GM23338 (cell line): ENCODE measurements around the gene OBSCN. TPM values are rescaled to one million over a fixed set of nuclear protein-coding genes. Genes with fewer than 3 reads are reported as not detected.

Source experiments
- ATAC-seq: fragments of 200-7000 bp; cut with Tn5 transposase; 3 replicates; pipeline ENCODE4 v1.9.1; 2020
- DNase-seq: peaks from one replicate; pipeline ENCODE4 v3.0.0-alpha.2; 2015; ENCODE audit warnings: low spot score
- H2AFZ ChIP-seq: fragments of 200-600 bp; sonication (generic); 2 replicates; pipeline ENCODE4 v1.8.0; 2016; ENCODE audit warnings: antibody characterized with exemption, mild to moderate bottlenecking, moderate library complexity
- H3F3A ChIP-seq: fragments of 200-600 bp; sonication (generic); replicated peaks from 2 replicates; pipeline ENCODE4 v1.8.0; 2017; ENCODE audit warnings: antibody characterized with exemption, mixed run types, low read depth
- H3K27ac ChIP-seq: fragments of 200-600 bp; sonication (generic); 2 replicates; pipeline ENCODE4 v1.6.1; 2016; ENCODE audit warnings: low read depth
- H3K27me3 ChIP-seq: fragments of 200-600 bp; sonication (generic); 2 replicates; pipeline ENCODE4 v1.8.0; 2016; ENCODE audit warnings: mild to moderate bottlenecking, mixed run types, moderate library complexity; ENCODE audit not compliant: insufficient read depth
- H3K36me3 ChIP-seq: fragments of 200-600 bp; sonication (generic); 2 replicates; pipeline ENCODE4 v1.8.0; 2016; ENCODE audit warnings: mild to moderate bottlenecking; ENCODE audit not compliant: insufficient read depth
- H3K4me1 ChIP-seq: fragments of 200-600 bp; sonication (generic); 2 replicates; pipeline ENCODE4 v1.8.0; 2016; ENCODE audit warnings: mild to moderate bottlenecking, moderate library complexity; ENCODE audit not compliant: insufficient read depth
- H3K4me2 ChIP-seq: fragments of 200-600 bp; sonication (generic); 2 replicates; pipeline ENCODE4 v1.7.1; 2017; ENCODE audit warnings: mixed run types
- H3K4me3 ChIP-seq: fragments of 200-600 bp; sonication (generic); 2 replicates; pipeline ENCODE4 v1.6.1; 2016; ENCODE audit warnings: mixed run types
- H3K79me2 ChIP-seq: fragments of 200-600 bp; sonication (generic); replicated peaks from 2 replicates; pipeline ENCODE4 v1.8.0; 2017; ENCODE audit warnings: mild to moderate bottlenecking; ENCODE audit not compliant: insufficient read depth
- H3K9me2 ChIP-seq: fragments of 200-600 bp; sonication (generic); 2 replicates; pipeline ENCODE4 v1.8.0; 2017; ENCODE audit not compliant: insufficient read depth
- H4K20me1 ChIP-seq: fragments of 200-600 bp; sonication (generic); replicated peaks from 2 replicates; pipeline ENCODE4 v1.8.0; 2017; ENCODE audit warnings: mild to moderate bottlenecking; ENCODE audit not compliant: insufficient read depth
- H3K27ac Mint-ChIP-seq: 2 replicates; pipeline ENCODE4 v1.8.0; 2020; ENCODE audit warnings: inconsistent platforms, mild to moderate bottlenecking, moderate library complexity, mixed read lengths
- H3K27me3 Mint-ChIP-seq: 3 replicates; pipeline ENCODE4 v1.8.0; 2022; ENCODE audit warnings: low read depth, mild to moderate bottlenecking, moderate library complexity, mixed read lengths, inconsistent platforms; ENCODE audit not compliant: insufficient read depth, poor library complexity
- H3K36me3 Mint-ChIP-seq: 3 replicates; pipeline ENCODE4 v1.8.0; 2021; ENCODE audit warnings: low read depth, mild to moderate bottlenecking, inconsistent platforms, moderate library complexity, mixed read lengths
- H3K4me1 Mint-ChIP-seq: 3 replicates; pipeline ENCODE4 v1.8.0; 2020; ENCODE audit warnings: mild to moderate bottlenecking, inconsistent platforms, mixed read lengths
- H3K4me3 Mint-ChIP-seq: 3 replicates; pipeline ENCODE4 v1.8.0; 2021; ENCODE audit warnings: moderate library complexity, mild to moderate bottlenecking, inconsistent platforms, mixed read lengths
- H3K9me3 Mint-ChIP-seq: 3 replicates; pipeline ENCODE4 v1.8.0; 2020; ENCODE audit warnings: moderate library complexity, mild to moderate bottlenecking, inconsistent platforms, mixed read lengths
- CREB1 ChIP-seq: fragments of 250-450 bp; sonication (Bioruptor Pico); IDR thresholded peaks from 2 replicates; pipeline ENCODE4 v1.5.0; 2020; ENCODE audit warnings: low read depth, mild to moderate bottlenecking, moderate library complexity
- CTCF ChIP-seq, 2 experiments: fragments of 200-600 bp in 1 of 2; sonication (generic) in 1 of 2; conservative IDR thresholded peaks; 2 replicates each; pipeline versions ENCODE4 v1.5.1 to v1.6.1; 2016 to 2017; ENCODE audit warnings: antibody characterized with exemption in 2 of 2, low read depth in 2 of 2, mild to moderate bottlenecking in 2 of 2, moderate library complexity in 1 of 2
- EZH2 ChIP-seq: fragments of 200-600 bp; sonication (generic); IDR thresholded peaks from one replicate; pipeline ENCODE4 v1.8.0; 2017; ENCODE audit warnings: antibody characterized with exemption, mild to moderate bottlenecking, low read depth; ENCODE audit not compliant: unreplicated experiment
- POLR2AphosphoS5 ChIP-seq: IDR thresholded peaks from 2 replicates; pipeline ENCODE4 v1.6.1; 2016; ENCODE audit warnings: antibody characterized with exemption, low read depth
- ZNF114 ChIP-seq: fragments of 250-450 bp; sonication (Bioruptor Pico); IDR thresholded peaks from 2 replicates; pipeline ENCODE4 v1.5.0; 2020; ENCODE audit warnings: mild to moderate bottlenecking, moderate library complexity
- ZNF462 ChIP-seq: fragments of 250-450 bp; sonication (Bioruptor Pico); IDR thresholded peaks from 2 replicates; pipeline ENCODE4 v1.5.0; 2020; ENCODE audit warnings: mild to moderate bottlenecking, moderate library complexity
- polyA plus RNA-seq: library from polyadenylated mRNA; unstranded; fragments of >200 nt; fragmentation: Nextera tagmentation; extraction: Ambion mirVana; gene quantifications from 2 replicates; pipeline ENCODE4 v1.2.1, GENCODE V29; 2016
- total RNA-seq: library from RNA; depleted of rRNA; stranded (reverse); fragments of >200 nt; shearing (Covaris generic); gene quantifications from 2 replicates; pipeline ENCODE4 v1.2.3, GENCODE V29; 2014
- TF ChIP-seq, protein P1 (sequence below): IDR thresholded peaks from one replicate; pipeline ENCODE4 v1.6.1; 2018; ENCODE audit warnings: antibody characterized with exemption; ENCODE audit not compliant: unreplicated experiment

Gene OBSCN
- total and polyA plus RNA-seq, 2 experiments from 2014 or later: 8.4 to 38.5 TPM

GRCh38 chr1:228158151-228159007 is 49.5 kb upstream of the OBSCN start:
- no peaks in the 10 kb centered on the region for H3F3A ChIP-seq
- H3K36me3 ChIP-seq: no peaks in the 10 kb centered on the region
- ATAC-seq: peak; percentile 25
- H3K4me3 Mint-ChIP-seq: no peak overlapping the region
- no peaks in the 10 kb centered on the region for H4K20me1 ChIP-seq
- no peak overlapping the region for H3K27ac ChIP-seq
- no peak overlapping the region for H3K4me2 ChIP-seq
- peaks cover 2% of the 10 kb centered on the region; the same call in 1 of the 3 replicates for H3K4me1 Mint-ChIP-seq
- peak; percentile 43 for DNase-seq
- H3K36me3 Mint-ChIP-seq: no peaks in the 10 kb centered on the region
- H3K9me2 ChIP-seq: no peaks in the 10 kb centered on the region
- H3K27me3 ChIP-seq: peaks cover 28% of the 10 kb centered on the region
- H3K79me2 ChIP-seq: no peaks in the 10 kb centered on the region
- no peak for TF ChIP-seq EZH2
- H2AFZ ChIP-seq: no peak overlapping the region
- no peak overlapping the region for H3K27ac Mint-ChIP-seq
- peaks cover 27% of the 10 kb centered on the region for H3K27me3 Mint-ChIP-seq
- no peaks in the 10 kb centered on the region for H3K9me3 Mint-ChIP-seq
- peaks cover 8% of the 10 kb centered on the region; the same call in 1 of the 2 replicates for H3K4me1 ChIP-seq
- no peak overlapping the region for H3K4me3 ChIP-seq

GRCh38 chr1:228159008-228159665 is 48.7 kb upstream of the OBSCN start:
- Histone ChIP-seq H3K4me3 (no peak overlapping the region), H3K4me1 (peaks cover 8% of the 10 kb centered on the region; the same call in 1 of the 2 replicates), H3K27ac (no peak overlapping the region), H3K36me3 (no peaks in the 10 kb centered on the region), H3K9me2 (no peaks in the 10 kb centered on the region), H3F3A (no peaks in the 10 kb centered on the region), H3K79me2 (no peaks in the 10 kb centered on the region), H4K20me1 (no peaks in the 10 kb centered on the region), H3K4me2 (no peak overlapping the region), H3K27me3 (peaks cover 28% of the 10 kb centered on the region), H2AFZ (no peak overlapping the region)
- H3K4me1 Mint-ChIP-seq: peaks cover 2% of the 10 kb centered on the region; the same call in 1 of the 3 replicates
- no peaks in the 10 kb centered on the region for H3K9me3 Mint-ChIP-seq
- peaks cover 29% of the 10 kb centered on the region for H3K27me3 Mint-ChIP-seq
- no peaks in the 10 kb centered on the region for H3K36me3 Mint-ChIP-seq
- ATAC-seq (no peak), DNase-seq (no peak)
- no peak overlapping the region for H3K27ac Mint-ChIP-seq
- H3K4me3 Mint-ChIP-seq: no peak overlapping the region
- TF ChIP-seq EZH2 (no peak), ZNF462 (CRISPR knock-in tag) (no peak), POLR2AphosphoS5 (no peak), ZNF114 (CRISPR knock-in tag) (no peak), CREB1 (CRISPR knock-in tag) (no peak), CTCF (conservative IDR thresholded peaks at IDR 0.05; ENCODE audit: low read depth in 2 of 2) (no peak)
- TF ChIP-seq, protein P1, sequence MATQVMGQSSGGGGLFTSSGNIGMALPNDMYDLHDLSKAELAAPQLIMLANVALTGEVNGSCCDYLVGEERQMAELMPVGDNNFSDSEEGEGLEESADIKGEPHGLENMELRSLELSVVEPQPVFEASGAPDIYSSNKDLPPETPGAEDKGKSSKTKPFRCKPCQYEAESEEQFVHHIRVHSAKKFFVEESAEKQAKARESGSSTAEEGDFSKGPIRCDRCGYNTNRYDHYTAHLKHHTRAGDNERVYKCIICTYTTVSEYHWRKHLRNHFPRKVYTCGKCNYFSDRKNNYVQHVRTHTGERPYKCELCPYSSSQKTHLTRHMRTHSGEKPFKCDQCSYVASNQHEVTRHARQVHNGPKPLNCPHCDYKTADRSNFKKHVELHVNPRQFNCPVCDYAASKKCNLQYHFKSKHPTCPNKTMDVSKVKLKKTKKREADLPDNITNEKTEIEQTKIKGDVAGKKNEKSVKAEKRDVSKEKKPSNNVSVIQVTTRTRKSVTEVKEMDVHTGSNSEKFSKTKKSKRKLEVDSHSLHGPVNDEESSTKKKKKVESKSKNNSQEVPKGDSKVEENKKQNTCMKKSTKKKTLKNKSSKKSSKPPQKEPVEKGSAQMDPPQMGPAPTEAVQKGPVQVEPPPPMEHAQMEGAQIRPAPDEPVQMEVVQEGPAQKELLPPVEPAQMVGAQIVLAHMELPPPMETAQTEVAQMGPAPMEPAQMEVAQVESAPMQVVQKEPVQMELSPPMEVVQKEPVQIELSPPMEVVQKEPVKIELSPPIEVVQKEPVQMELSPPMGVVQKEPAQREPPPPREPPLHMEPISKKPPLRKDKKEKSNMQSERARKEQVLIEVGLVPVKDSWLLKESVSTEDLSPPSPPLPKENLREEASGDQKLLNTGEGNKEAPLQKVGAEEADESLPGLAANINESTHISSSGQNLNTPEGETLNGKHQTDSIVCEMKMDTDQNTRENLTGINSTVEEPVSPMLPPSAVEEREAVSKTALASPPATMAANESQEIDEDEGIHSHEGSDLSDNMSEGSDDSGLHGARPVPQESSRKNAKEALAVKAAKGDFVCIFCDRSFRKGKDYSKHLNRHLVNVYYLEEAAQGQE: no peak
